DMS53 treated with DMSO at 0.1 percent for 48 hours (cell line): Measurements from ENCODE around the gene LCA5.
"Not testable (repeated sequence)": the region's sequence is repeated elsewhere in the genome, so short reads cannot be mapped to it uniquely, and the experiment has no call there.

Experiments
- DNase-seq: peaks from one replicate; lab custom pipeline; 2025; ENCODE audit not compliant: unreplicated experiment; lab: John Stamatoyannopoulos, UW

The LCA5 gene

GRCh38 chr6:79468116-79468515, 69.1 kb downstream of the LCA5 start:
- DNase-seq: no peak

GRCh38 chr6:79467716-79468115, 69.5 kb downstream of the LCA5 start:
- DNase-seq: no peak

- DNase-seq: peak; percentile 24
These were observed 70.9 kb downstream of the LCA5 start for GRCh38 chr6:79466207-79466834.

GRCh38 chr6:79465381-79465780, 71.8 kb downstream of the LCA5 start:
- no peak for DNase-seq

GRCh38 chr6:79463621-79464050, 73.6 kb downstream of the LCA5 start:
- no peak for DNase-seq

- no peak for DNase-seq
These were observed 76.0 kb downstream of the LCA5 start for GRCh38 chr6:79461205-79461604.

GRCh38 chr6:79455446-79455845, 81.8 kb downstream of the LCA5 start:
- DNase-seq: no peak

GRCh38 chr6:79453558-79454042, 83.6 kb downstream of the LCA5 start:
- DNase-seq: no peak

GRCh38 chr6:79450984-79451383, 86.2 kb downstream of the LCA5 start:
- peak; percentile 9 for DNase-seq

- no peak for DNase-seq
These were observed 91.2 kb downstream of the LCA5 start for GRCh38 chr6:79446006-79446405.

- not testable (repeated sequence) for DNase-seq
These were observed 93.4 kb downstream of the LCA5 start for GRCh38 chr6:79443876-79444275.

- no peak for DNase-seq
These were observed 96.0 kb downstream of the LCA5 start for GRCh38 chr6:79441192-79441591.

- no peak for DNase-seq
These were observed 96.6 kb downstream of the LCA5 start for GRCh38 chr6:79440598-79440997.

GRCh38 chr6:79438030-79438429, 99.2 kb downstream of the LCA5 start:
- DNase-seq: no peak

GRCh38 chr6:79436241-79436640, 101.0 kb downstream of the LCA5 start:
- DNase-seq: no peak

- DNase-seq: no peak
These were observed 101.5 kb downstream of the LCA5 start for GRCh38 chr6:79435746-79436145.
